HG03159 (cell line): ENCODE data around the gene CACHD1.
"Not testable (repeated sequence)": the region's sequence is repeated elsewhere in the genome, so short reads cannot be mapped to it uniquely, and the experiment has no call there.

Experiments used
- ATAC-seq: cut with Tn5 transposase; IDR thresholded peaks from one replicate; pipeline ENCODE4 v1.9.1; 2021; ENCODE audit warnings: mild to moderate bottlenecking, moderate library complexity; ENCODE audit not compliant: unreplicated experiment

The CACHD1 gene

GRCh38 chr1:64581135-64581842 lies 111.4 kb downstream of the CACHD1 start:
- ATAC-seq = no peak

GRCh38 chr1:64581843-64582185 lies 111.9 kb downstream of the CACHD1 start:
- no peak for ATAC-seq

- no peak for ATAC-seq
These were observed 114.5 kb downstream of the CACHD1 start for GRCh38 chr1:64584479-64584878.

- no peak for ATAC-seq
These were observed 118.9 kb downstream of the CACHD1 start for GRCh38 chr1:64588876-64589275.

GRCh38 chr1:64590316-64590715 lies 120.4 kb downstream of the CACHD1 start:
- no peak for ATAC-seq

- ATAC-seq = no peak
These were observed 124.5 kb downstream of the CACHD1 start for GRCh38 chr1:64594446-64594845.

GRCh38 chr1:64595871-64596515 lies 126.1 kb downstream of the CACHD1 start:
- ATAC-seq = no peak

- no peak for ATAC-seq
These were observed 127.2 kb downstream of the CACHD1 start for GRCh38 chr1:64597113-64597512.

- ATAC-seq = no peak
These were observed 128.2 kb downstream of the CACHD1 start for GRCh38 chr1:64598100-64598571.

- ATAC-seq = no peak
These were observed 129.3 kb downstream of the CACHD1 start for GRCh38 chr1:64599242-64599641.

GRCh38 chr1:64601207-64601606 lies 131.3 kb downstream of the CACHD1 start:
- no peak for ATAC-seq

- no peak for ATAC-seq
These were observed 138.2 kb downstream of the CACHD1 start for GRCh38 chr1:64608005-64608650.

- no peak for ATAC-seq
These were observed 138.7 kb downstream of the CACHD1 start for GRCh38 chr1:64608651-64609048.

- ATAC-seq = not testable (repeated sequence)
These were observed 141.0 kb downstream of the CACHD1 start for GRCh38 chr1:64610950-64611349.

GRCh38 chr1:64616039-64616438 lies 146.1 kb downstream of the CACHD1 start:
- ATAC-seq = no peak

- no peak for ATAC-seq
These were observed 153.8 kb downstream of the CACHD1 start for GRCh38 chr1:64623750-64624191.

GRCh38 chr1:64624218-64624713 lies 154.3 kb downstream of the CACHD1 start:
- ATAC-seq = no peak

- no peak for ATAC-seq
These were observed 154.9 kb downstream of the CACHD1 start for GRCh38 chr1:64624808-64625207.

- no peak for ATAC-seq
These were observed 160.7 kb downstream of the CACHD1 start for GRCh38 chr1:64630611-64631010.

GRCh38 chr1:64631346-64632034 lies 161.6 kb downstream of the CACHD1 start:
- ATAC-seq = no peak

GRCh38 chr1:64632936-64633335 lies 163.0 kb downstream of the CACHD1 start:
- ATAC-seq = no peak
